Cardiac muscle cell (in vitro differentiated cells and primary cell): ENCODE measurements around the gene SPATA31E1. TPM values are rescaled to one million over a fixed set of nuclear protein-coding genes. Genes with fewer than 3 reads are reported as not detected.

Source experiments
- DNase-seq, 2 donors: peaks; one replicate each; pipeline versions ENCODE4 v3.0.0 to v3.0.0-alpha.2; 2010 to 2017; ENCODE audit warnings: low read depth in 1 of 2, low spot score in 1 of 2
- H3K27ac ChIP-seq: fragments of 200-600 bp; sonication (generic); 2 replicates; pipeline ENCODE4 v1.5.1; 2016
- H3K27me3 ChIP-seq: fragments of 200-600 bp; sonication (generic); 2 replicates; pipeline ENCODE4 v1.6.0; 2016; ENCODE audit warnings: control low read depth
- H3K36me3 ChIP-seq: fragments of 200-600 bp; sonication (generic); 2 replicates; pipeline ENCODE4 v1.5.1; 2016; ENCODE audit warnings: control low read depth
- H3K4me1 ChIP-seq: fragments of 200-600 bp; sonication (generic); 2 replicates; pipeline ENCODE4 v1.8.1; 2017; ENCODE audit warnings: low read depth, mild to moderate bottlenecking, mixed run types
- H3K4me3 ChIP-seq: fragments of 200-600 bp; sonication (generic); 2 replicates; pipeline ENCODE4 v1.5.1; 2016; ENCODE audit warnings: mild to moderate bottlenecking
- H3K9me3 ChIP-seq: fragments of 200-600 bp; sonication (generic); 2 replicates; pipeline ENCODE4 v1.5.1; 2017; ENCODE audit warnings: low read depth, mild to moderate bottlenecking, control low read depth
- CTCF ChIP-seq: IDR thresholded peaks from 2 replicates; pipeline ENCODE4 v1.5.1; 2012; ENCODE audit warnings: low read depth, mild to moderate bottlenecking, low read length
- polyA plus RNA-seq: library from polyadenylated mRNA; unstranded; fragments of >200 nt; fragmentation: Nextera tagmentation; extraction: Ambion mirVana; gene quantifications from 2 replicates; pipeline ENCODE4 v1.2.1, GENCODE V29; 2016
- total RNA-seq: library from RNA; depleted of rRNA; stranded (reverse); fragments of >200 nt; gene quantifications from 2 replicates; pipeline ENCODE4 v1.2.3, GENCODE V29; 2016

The SPATA31E1 gene
- total and polyA plus RNA-seq, 2 experiments from 2014 or later, result not detected

- H3K4me1 ChIP-seq, result peaks cover 3% of the 10 kb centered on the region
- H3K27ac ChIP-seq, result no peak overlapping the region
- DNase-seq, result no peak
- no peaks in the 10 kb centered on the region for H3K36me3 ChIP-seq
- no peak overlapping the region for H3K4me3 ChIP-seq
- TF ChIP-seq CTCF, result no peak
- no peaks in the 10 kb centered on the region for H3K27me3 ChIP-seq
- H3K9me3 ChIP-seq, result no peaks in the 10 kb centered on the region
These were observed 13.6 kb upstream of the SPATA31E1 start for GRCh38 chr9:87869082-87869481.

GRCh38 chr9:87871425-87872078, 11.1 kb upstream of the SPATA31E1 start:
- Histone ChIP-seq H3K36me3 (no peaks in the 10 kb centered on the region), H3K27me3 (no peaks in the 10 kb centered on the region), H3K4me1 (peaks cover 8% of the 10 kb centered on the region), H3K27ac (no peak overlapping the region), H3K4me3 (no peak overlapping the region), H3K9me3 (no peaks in the 10 kb centered on the region)
- no peak for DNase-seq
- TF ChIP-seq CTCF, result no peak

- no peak for TF ChIP-seq CTCF
- DNase-seq, result peak; percentile 6 to 41
- no peaks in the 10 kb centered on the region for H3K27me3 ChIP-seq
- peaks cover 8% of the 10 kb centered on the region for H3K4me1 ChIP-seq
- H3K36me3 ChIP-seq, result no peaks in the 10 kb centered on the region
- H3K9me3 ChIP-seq, result no peaks in the 10 kb centered on the region
- no peak overlapping the region for H3K4me3 ChIP-seq
- H3K27ac ChIP-seq, result no peak overlapping the region
These were observed 10.5 kb upstream of the SPATA31E1 start for GRCh38 chr9:87872079-87872624.

GRCh38 chr9:87873607-87874303, 8.9 kb upstream of the SPATA31E1 start:
- Histone ChIP-seq H3K27ac (no peak overlapping the region), H3K4me1 (peaks cover 8% of the 10 kb centered on the region), H3K36me3 (no peaks in the 10 kb centered on the region), H3K9me3 (no peaks in the 10 kb centered on the region), H3K27me3 (no peaks in the 10 kb centered on the region), H3K4me3 (no peak overlapping the region)
- no peak for DNase-seq
- TF ChIP-seq CTCF, result no peak

- no peaks in the 10 kb centered on the region for H3K36me3 ChIP-seq
- no peaks in the 10 kb centered on the region for H3K9me3 ChIP-seq
- no peak overlapping the region for H3K27ac ChIP-seq
- H3K4me1 ChIP-seq, result peaks cover 8% of the 10 kb centered on the region
- peak in 1 of 2 donors; percentile 6 for DNase-seq
- H3K4me3 ChIP-seq, result no peak overlapping the region
- TF ChIP-seq CTCF, result no peak
- no peaks in the 10 kb centered on the region for H3K27me3 ChIP-seq
These were observed 8.4 kb upstream of the SPATA31E1 start for GRCh38 chr9:87874304-87874623.
